ENCODE results near the gene NAA10.

DNA sequence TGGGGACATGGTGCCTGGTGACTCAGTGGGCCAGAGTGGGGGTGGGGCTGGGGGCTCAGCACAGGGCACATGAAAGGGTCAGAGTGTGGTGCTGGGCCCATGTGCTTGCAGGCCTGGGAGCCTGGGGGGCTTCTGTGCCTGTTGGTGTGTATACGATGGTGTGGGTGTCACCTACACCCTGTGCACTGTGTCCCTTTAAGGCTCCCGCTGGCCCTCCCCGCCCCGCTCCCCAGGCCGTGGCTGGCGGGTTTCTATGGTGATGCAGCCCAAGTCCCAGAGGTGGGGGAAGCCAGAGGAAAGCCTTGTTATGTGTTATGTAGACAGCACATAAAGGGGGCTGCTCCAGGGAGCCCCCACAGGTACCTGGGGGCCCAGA is 54.4 kb downstream of the NAA10 start:
- TF ChIP-seq, protein P1, sequence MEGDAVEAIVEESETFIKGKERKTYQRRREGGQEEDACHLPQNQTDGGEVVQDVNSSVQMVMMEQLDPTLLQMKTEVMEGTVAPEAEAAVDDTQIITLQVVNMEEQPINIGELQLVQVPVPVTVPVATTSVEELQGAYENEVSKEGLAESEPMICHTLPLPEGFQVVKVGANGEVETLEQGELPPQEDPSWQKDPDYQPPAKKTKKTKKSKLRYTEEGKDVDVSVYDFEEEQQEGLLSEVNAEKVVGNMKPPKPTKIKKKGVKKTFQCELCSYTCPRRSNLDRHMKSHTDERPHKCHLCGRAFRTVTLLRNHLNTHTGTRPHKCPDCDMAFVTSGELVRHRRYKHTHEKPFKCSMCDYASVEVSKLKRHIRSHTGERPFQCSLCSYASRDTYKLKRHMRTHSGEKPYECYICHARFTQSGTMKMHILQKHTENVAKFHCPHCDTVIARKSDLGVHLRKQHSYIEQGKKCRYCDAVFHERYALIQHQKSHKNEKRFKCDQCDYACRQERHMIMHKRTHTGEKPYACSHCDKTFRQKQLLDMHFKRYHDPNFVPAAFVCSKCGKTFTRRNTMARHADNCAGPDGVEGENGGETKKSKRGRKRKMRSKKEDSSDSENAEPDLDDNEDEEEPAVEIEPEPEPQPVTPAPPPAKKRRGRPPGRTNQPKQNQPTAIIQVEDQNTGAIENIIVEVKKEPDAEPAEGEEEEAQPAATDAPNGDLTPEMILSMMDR (IDR thresholded peaks at IDR 0.05) = no peak
- TF ChIP-seq POLR2A (IDR thresholded peaks at IDR 0.05) = no peak
